GM19372 (cell line): ENCODE measurements around the gene CCL7.
"Not testable (repeated sequence)": the region's sequence is repeated elsewhere in the genome, so short reads cannot be mapped to it uniquely, and the experiment has no call there.

Source experiments
- ATAC-seq: cut with Tn5 transposase; IDR thresholded peaks from one replicate; pipeline ENCODE4 v1.9.1; 2021; ENCODE audit warnings: mild to moderate bottlenecking, low read depth, moderate library complexity; ENCODE audit not compliant: unreplicated experiment

CCL7 gene

GRCh38 chr17:34269969-34270368 is at the start of gene CCL7:
CCL7 (plus strand) TSS chr17:34270221; CDS start chr17:34270291, 70 bp downstream.
- no peak for ATAC-seq

- ATAC-seq: no peak
These were observed 49.1 kb upstream of the CCL7 start for GRCh38 chr17:34220752-34221395.

- ATAC-seq: no peak
These were observed 48.6 kb upstream of the CCL7 start for GRCh38 chr17:34221411-34221810.

- no peak for ATAC-seq
These were observed 47.1 kb upstream of the CCL7 start for GRCh38 chr17:34222722-34223497.

GRCh38 chr17:34225046-34225445 is 45.0 kb upstream of the CCL7 start:
- ATAC-seq: no peak

DNA sequence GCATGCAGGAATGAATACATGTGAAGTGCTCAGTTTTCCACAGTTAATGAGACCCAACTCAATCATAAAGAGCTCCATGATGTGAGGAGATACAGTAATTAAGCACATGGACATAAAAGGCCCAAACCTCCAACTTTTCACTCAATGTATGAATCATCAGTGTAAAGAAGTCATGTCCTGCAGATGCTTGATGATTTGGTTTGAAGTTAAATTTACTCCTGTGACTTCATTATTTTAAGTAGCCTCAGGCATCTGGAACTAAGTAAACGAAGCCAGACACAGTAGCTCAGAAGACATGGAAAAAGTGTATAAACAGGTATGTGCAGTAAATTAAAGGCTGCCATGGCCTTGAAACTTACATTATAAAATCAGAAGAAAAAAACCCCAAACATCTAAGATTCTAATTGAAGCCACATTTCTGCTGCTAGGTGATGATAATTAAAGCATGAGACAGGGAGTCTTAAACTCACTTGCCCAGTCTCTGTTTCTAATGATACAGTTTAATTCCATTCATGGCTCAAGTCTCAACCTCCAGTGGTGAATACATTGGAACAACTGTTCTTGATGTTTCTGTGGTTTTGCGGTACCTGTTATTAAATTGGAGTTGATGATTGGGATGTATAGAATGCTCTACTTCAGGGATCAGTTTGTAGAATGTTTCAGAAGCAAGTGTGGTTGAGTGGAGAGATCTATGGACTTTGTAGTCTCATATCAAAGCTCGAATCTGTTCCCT is 43.8 kb upstream of the CCL7 start:
- ATAC-seq: no peak

DNA sequence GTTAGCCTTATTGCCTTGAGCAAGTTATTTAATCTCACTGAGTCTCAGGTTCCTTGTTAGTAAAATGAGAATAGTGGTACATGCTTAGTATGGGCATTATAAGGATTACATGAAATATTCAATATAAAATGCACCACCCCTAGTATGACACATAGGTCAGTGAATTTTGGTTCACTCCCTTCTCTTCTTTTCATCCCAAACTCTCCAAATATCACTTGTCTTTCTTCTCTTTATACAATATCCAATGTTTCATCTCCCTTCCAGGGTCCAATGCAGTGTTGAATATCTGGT is 43.3 kb upstream of the CCL7 start:
- no peak for ATAC-seq

- not testable (repeated sequence) for ATAC-seq
These were observed 42.7 kb upstream of the CCL7 start for GRCh38 chr17:34227293-34227692.

- no peak for ATAC-seq
These were observed 42.3 kb upstream of the CCL7 start for GRCh38 chr17:34227707-34228106.

DNA sequence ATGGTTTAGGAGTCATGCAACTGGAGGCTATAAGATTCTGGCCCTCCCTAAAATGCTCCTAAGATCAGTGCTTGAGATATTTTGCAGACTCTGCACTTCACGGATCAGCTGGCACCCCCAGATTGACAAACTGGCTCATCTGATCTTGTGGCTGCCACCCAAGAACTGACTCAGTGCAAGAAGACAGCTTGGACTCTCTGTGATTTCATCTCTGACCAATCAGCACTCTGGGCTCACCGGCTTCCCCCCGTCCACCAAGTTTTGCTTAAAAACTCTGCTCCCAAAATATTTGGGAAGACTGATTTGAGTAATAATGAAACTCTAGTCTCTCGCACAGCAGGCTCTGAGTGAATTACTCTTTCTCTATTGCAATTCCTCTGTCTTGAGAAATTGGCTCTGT is 41.2 kb upstream of the CCL7 start:
- ATAC-seq: no peak

- ATAC-seq: no peak
These were observed 39.7 kb upstream of the CCL7 start for GRCh38 chr17:34230342-34230741.

DNA sequence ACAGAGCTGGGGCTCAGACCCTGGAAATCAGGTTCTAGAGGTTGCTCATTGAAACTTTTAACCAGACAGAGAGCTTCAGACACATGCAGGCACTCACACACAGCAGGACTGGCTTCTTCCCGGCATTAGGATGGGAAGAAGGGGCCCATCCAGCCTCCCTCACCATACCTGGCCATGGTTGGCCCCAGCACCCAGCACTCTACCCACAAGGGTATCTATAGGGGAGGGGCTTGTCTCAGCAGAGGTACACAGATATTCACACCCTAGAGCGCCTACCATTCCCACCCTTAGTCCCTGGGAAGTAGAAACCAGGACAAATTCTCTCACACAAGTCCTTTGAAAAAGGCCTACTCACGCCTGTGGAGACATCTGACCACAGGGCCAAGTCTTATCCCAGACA is 35.4 kb upstream of the CCL7 start:
- ATAC-seq: no peak

DNA sequence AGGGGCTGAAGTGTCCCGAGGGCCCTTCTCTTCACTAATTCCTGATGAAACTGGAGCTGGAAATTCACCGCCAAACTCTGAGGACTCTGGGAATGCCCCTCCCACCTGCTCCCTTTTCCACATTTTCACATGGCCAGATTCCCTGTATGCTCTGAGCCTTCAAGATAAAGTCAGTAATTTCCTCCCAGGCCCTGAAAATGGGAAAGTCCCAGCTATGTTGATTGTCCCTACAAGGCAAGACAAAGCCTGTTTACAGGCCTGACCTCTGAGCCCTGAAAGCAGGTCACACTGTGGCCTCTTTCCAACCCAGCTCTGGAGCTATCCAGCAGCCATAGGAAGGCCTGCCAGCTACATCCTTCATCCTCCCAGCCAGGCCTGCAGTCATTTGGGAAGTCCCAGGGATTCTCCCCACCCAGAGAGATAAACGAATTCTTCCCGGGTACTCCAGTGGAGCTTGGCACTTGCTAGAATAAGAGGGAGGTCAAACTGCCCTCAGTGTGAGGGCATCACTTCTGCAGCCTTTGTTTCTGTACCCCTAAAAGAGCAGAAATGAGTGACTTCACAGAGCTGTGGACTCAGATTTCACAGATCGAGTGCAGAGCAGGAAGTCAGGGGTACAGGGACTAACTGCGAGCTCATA is 34.5 kb upstream of the CCL7 start:
- no peak for ATAC-seq

GRCh38 chr17:34236281-34236892 is 33.6 kb upstream of the CCL7 start:
- ATAC-seq: no peak

DNA sequence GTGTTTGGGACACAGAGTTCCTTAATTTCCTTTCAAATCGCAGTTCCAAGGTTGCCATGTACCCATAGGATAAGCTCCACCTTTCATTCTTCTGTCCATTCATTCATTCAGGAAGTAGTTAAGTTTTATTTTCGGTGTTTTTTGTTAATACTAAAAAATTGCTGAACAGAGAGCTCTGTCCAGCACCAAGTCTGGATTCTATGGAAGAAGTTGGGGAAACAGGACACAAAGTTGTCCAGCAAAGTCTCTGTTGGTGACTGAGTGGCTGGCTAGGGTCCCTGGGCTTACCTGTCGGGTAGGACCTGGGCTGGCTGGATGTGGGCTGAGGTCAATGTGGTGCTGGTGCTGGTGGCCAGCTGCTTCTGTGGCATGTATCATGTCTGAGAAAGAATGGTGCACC is 32.6 kb upstream of the CCL7 start:
- ATAC-seq: no peak

DNA sequence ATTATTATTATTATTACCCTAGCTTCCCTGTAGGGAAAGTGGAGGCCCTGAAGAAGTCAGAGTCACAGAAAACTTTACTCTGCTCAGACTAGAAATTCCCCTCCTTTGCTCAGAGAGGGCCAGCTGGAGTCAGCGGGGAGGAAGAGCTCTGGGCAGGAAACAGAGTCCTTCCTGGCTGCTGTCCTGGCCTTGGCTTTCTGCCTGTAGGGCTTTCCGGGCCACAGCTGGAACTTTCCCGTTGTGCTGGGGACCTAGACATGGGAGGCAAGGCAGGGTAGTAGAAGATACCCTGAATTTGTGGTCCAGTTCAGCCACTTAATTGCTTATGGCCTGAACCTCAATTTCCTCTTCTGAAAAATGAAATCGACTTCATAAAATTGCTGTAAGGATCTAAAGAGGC is 29.0 kb upstream of the CCL7 start:
- ATAC-seq: no peak

DNA sequence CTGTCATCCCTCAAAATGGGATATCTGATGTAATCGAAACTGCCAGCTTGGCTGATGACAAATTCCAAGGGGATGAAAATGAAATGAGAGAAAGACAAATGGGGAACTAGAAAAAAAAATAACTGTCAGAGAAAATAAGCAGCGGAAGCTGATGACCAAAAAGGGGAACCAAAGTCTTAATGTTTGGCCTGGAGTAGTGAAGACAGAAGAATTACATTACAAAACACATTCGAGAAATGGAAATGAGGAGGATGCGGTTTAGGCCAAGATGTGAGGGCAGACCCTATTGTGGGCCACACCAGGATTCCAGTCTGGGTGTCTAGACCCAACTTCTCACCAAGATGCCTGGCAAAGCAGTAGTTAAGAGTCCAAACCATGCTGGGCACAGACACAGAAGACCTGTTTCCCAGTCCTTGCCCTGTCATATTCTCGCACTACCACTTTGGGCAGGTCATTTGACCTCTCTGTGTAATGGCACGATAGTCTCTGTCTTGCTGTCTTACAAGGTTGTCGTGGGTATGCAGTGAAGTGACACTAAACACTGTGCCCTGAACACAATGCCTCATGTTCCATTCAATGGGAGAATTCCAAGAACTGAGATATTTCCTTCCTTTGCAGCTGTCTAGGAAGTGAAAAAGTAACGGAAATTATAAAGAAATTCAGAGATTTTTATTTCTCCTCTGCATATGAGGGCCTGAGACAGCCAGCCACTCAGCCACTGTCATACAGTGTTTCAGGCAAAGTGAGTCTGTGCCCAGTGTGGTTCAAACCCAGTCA is 27.2 kb upstream of the CCL7 start:
- no peak for ATAC-seq

- ATAC-seq: no peak
These were observed 26.4 kb upstream of the CCL7 start for GRCh38 chr17:34243364-34244320.

- no peak for ATAC-seq
These were observed 24.6 kb upstream of the CCL7 start for GRCh38 chr17:34245351-34245905.
